ENCODE data around the gene ARHGEF17.
A peak's percentile ranks its signal among the peaks of the same experiment; 100 is the strongest.

The ARHGEF17 gene

GRCh38 chr11:73355109-73355508 lies 47.0 kb downstream of the ARHGEF17 start:
- no peak for DNase-seq (ENCODE audit: low read depth in 2 of 2)

- DNase-seq (ENCODE audit: low read depth in 2 of 2), result no peak
These were observed 49.1 kb downstream of the ARHGEF17 start for GRCh38 chr11:73356979-73357860.

- no peak for DNase-seq (ENCODE audit: low read depth in 2 of 2)
These were observed 50.0 kb downstream of the ARHGEF17 start for GRCh38 chr11:73358071-73358470.

- no peak for DNase-seq (ENCODE audit: low read depth in 2 of 2)
These were observed 51.3 kb downstream of the ARHGEF17 start for GRCh38 chr11:73359341-73359740.

- DNase-seq (ENCODE audit: low read depth in 2 of 2), result no peak
These were observed 52.1 kb downstream of the ARHGEF17 start for GRCh38 chr11:73359930-73360742.

GRCh38 chr11:73360743-73361369 lies 52.8 kb downstream of the ARHGEF17 start:
- no peak for DNase-seq (ENCODE audit: low read depth in 2 of 2)

GRCh38 chr11:73361953-73362776 lies 54.1 kb downstream of the ARHGEF17 start:
- no peak for DNase-seq (ENCODE audit: low read depth in 2 of 2)

GRCh38 chr11:73363147-73363546 lies 55.1 kb downstream of the ARHGEF17 start:
- no peak for DNase-seq (ENCODE audit: low read depth in 2 of 2)

GRCh38 chr11:73365352-73366264 lies 57.5 kb downstream of the ARHGEF17 start:
- DNase-seq (ENCODE audit: low read depth in 2 of 2), result no peak

- no peak for DNase-seq (ENCODE audit: low read depth in 2 of 2)
These were observed 58.2 kb downstream of the ARHGEF17 start for GRCh38 chr11:73366265-73366610.

GRCh38 chr11:73366953-73367352 lies 58.9 kb downstream of the ARHGEF17 start:
- no peak for DNase-seq (ENCODE audit: low read depth in 2 of 2)

- DNase-seq (ENCODE audit: low read depth in 2 of 2), result no peak
These were observed 59.5 kb downstream of the ARHGEF17 start for GRCh38 chr11:73367482-73368024.

- DNase-seq (ENCODE audit: low read depth in 2 of 2), result no peak
These were observed 64.4 kb downstream of the ARHGEF17 start for GRCh38 chr11:73372375-73372993.

GRCh38 chr11:73374151-73374550 lies 66.1 kb downstream of the ARHGEF17 start:
- no peak for DNase-seq (ENCODE audit: low read depth in 2 of 2)

GRCh38 chr11:73375830-73376159 lies 67.7 kb downstream of the ARHGEF17 start:
- no peak for DNase-seq (ENCODE audit: low read depth in 2 of 2)

GRCh38 chr11:73376160-73376802 lies 68.2 kb downstream of the ARHGEF17 start, which contains the start of gene RELT:
RELT (plus strand) TSS chr11:73376399; CDS start chr11:73389137, 12,738 bp downstream.
- peak; percentile 81 to 82 for DNase-seq (ENCODE audit: low read depth in 2 of 2)

GRCh38 chr11:73376803-73377629 lies 68.9 kb downstream of the ARHGEF17 start:
- DNase-seq (ENCODE audit: low read depth in 2 of 2), result peak; percentile 28

GRCh38 chr11:73379189-73379880 lies 71.3 kb downstream of the ARHGEF17 start:
- no peak for DNase-seq (ENCODE audit: low read depth in 2 of 2)
